Esophagus squamous epithelium (tissue), 4 donors: ENCODE results near the gene ARHGAP4.

Source experiments
- CTCF ChIP-seq, 6 experiments: fragments of 450-650 bp in 4 of 6; fragments of 200-600 bp in 2 of 6; sonication (generic) in 2 of 6; IDR thresholded peaks; one replicate each; pipeline ENCODE4 v1.5.1; 2016 to 2019; ENCODE audit warnings: antibody characterized with exemption in 6 of 6, mild to moderate bottlenecking in 4 of 6, moderate library complexity in 4 of 6
- POLR2A ChIP-seq, 4 donors: fragments of 450-650 bp; IDR thresholded peaks; one replicate each; pipeline ENCODE4 v1.6.1; 2017; ENCODE audit warnings: antibody characterized with exemption in 4 of 4, mild to moderate bottlenecking in 4 of 4, moderate library complexity in 3 of 4

DNA sequence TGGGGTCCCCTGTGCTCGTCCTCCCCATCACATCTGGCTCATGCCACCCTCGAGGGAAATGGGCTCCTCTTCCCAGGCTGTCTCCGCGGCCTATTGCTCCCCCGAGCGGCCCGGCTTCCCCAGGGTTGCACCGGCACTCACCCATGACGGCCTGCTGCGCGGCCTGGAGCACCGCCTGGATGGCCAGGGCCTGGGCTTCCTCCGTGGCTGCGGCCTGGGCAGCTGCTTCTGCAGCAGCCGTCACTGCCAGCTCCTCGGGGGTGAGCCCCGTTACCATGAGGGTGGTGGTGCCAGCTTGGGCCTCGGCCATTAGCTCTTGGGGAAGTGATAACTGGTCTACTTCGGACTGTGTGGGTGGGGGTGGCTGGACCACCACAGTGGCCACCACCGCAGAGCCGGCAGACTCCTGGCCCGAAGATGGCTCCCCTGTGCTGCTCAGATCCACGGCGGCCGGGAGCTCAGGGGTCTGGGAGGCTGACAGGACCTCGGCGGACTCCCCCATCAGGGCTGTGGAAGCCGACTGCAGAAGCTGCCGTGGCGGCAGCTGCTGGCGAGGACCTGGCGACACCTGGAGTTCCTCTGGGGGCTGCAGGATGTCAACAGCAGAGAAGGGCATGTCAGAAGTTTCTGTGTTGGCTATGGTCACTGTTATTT is 26.4 kb upstream of the ARHGAP4 start:
- TF ChIP-seq CTCF (IDR thresholded peaks at IDR 0.05) (no peak), POLR2A (IDR thresholded peaks at IDR 0.05) (no peak)
